ENCODE data around the gene ASIC1.

ASIC1 gene

GRCh38 chr12:50110127-50110761, 52.8 kb downstream of the ASIC1 start:
- Mint-ChIP-seq H3K27ac (peak overlapping the region; percentile 66), H3K4me3 (peak overlapping the region; percentile 66), H3K9me3 (no peaks in the 10 kb centered on the region), H3K36me3 (ENCODE audit: low read depth) (peaks cover 7% of the 10 kb centered on the region), H3K4me1 (ENCODE audit: low read depth) (peaks cover 19% of the 10 kb centered on the region), H3K27me3 (ENCODE audit: low read depth) (no peaks in the 10 kb centered on the region)

DNA sequence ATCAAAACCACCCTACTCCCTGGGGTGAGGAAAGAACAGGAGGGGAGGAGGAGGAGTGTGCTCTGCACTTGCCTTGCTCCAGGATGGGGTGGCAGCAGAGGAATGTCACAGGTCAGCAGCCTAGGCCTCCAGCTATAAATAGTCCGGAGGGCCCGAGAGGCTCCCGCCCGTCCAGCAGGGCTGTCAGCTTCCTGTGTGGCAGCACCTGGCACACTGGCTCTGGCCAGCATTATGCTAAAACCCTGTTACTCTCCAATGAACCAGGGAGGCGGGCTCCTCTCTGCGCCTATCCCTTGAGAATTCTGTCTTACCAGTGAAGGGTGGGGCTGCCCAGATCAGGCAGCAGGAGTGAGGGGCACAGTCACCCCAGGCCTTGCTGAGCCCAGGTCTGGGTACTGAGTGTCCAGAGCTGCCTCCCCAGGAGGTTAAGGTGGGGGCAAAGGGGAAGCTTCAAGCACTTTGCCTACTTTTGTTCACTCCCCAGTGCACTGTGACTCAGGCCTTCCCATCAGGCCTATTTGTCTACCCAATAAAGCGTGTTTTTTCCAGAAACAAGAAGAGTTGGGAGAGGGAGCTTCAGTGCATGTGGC, 53.5 kb downstream of the ASIC1 start:
- Mint-ChIP-seq H3K27ac (peak overlapping the region; percentile 100), H3K9me3 (no peaks in the 10 kb centered on the region), H3K27me3 (ENCODE audit: low read depth) (no peaks in the 10 kb centered on the region), H3K4me3 (peak overlapping the region; percentile 100), H3K36me3 (ENCODE audit: low read depth) (peaks cover 12% of the 10 kb centered on the region), H3K4me1 (ENCODE audit: low read depth) (peaks cover 22% of the 10 kb centered on the region)

DNA sequence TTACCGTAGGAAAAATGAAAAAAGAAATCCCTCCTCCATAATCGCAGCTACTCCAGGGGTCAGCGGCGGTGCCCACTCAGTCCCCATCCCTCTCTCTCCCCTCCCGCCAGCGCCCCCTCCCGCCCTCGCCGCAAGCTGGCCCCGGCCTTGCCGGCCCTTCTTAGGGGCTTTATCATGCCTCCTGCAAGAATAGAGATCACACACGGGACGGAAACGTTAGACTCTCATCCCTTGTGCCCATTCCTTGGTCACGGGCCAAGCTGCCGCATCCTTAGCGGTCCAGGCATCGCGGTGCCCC, 53.9 kb downstream of the ASIC1 start:
- Mint-ChIP-seq H3K27me3 (ENCODE audit: low read depth) (no peaks in the 10 kb centered on the region), H3K4me1 (ENCODE audit: low read depth) (peaks cover 23% of the 10 kb centered on the region), H3K36me3 (ENCODE audit: low read depth) (peaks cover 13% of the 10 kb centered on the region)

GRCh38 chr12:50111693-50112455, 54.5 kb downstream of the ASIC1 start, which contains the start of gene COX14:
TSS of gene COX14 (plus strand) at chr12:50112236. CDS start at chr12:50120044, 7,808 bp downstream.
- Mint-ChIP-seq H3K27me3 (ENCODE audit: low read depth) (no peaks in the 10 kb centered on the region), H3K4me3 (peak within 1 kb of the TSS; percentile 100), H3K27ac (peak within 1 kb of the TSS; percentile 100), H3K36me3 (ENCODE audit: low read depth) (peaks cover 13% of the 10 kb centered on the region), H3K9me3 (no peaks in the 10 kb centered on the region), H3K4me1 (ENCODE audit: low read depth) (peaks cover 28% of the 10 kb centered on the region)

More for the DNA sequence above, 53.9 kb downstream of the ASIC1 start:
- peak overlapping the region; percentile 100 for H3K4me3 Mint-ChIP-seq
- H3K27ac Mint-ChIP-seq = peak overlapping the region; percentile 100
- H3K9me3 Mint-ChIP-seq = no peaks in the 10 kb centered on the region

DNA sequence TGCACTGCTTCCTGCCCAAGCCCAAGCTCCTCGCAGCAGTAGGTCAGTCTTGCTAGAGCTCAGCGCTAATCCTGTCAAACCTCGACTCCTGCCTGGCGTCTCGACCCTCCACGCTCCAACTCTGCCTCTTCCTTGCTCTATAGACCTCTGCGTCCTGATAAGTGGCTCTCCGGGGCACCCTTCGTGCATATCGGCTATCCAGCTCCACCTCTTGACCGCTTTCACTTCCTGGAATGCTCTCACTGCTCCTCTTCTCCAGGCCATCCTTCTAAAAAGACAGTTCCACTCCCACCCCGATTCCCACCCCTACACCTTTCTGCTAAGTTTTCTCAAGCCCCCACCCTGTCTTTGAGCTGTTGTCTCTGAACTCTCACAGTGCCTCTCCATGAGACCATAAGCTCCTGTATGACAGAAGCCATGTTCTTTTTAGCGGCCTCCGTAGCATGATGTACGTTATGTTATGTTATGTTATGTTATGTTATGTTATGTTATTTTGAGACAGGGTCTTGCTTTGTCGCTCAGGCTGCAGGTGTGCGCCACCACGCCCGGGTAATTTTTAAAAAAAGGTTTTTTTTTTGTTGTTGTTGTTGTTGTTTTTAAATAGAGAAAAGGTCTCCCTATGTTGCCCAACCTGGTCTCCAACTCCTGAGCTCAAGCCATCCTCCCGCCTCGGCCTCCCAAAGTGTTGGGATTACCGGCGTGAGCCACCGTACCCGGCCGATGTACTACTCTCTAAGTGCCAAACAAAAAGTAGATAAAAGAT, 55.2 kb downstream of the ASIC1 start:
- peaks cover 29% of the 10 kb centered on the region for H3K4me1 Mint-ChIP-seq (ENCODE audit: low read depth)
- peaks cover 16% of the 10 kb centered on the region for H3K36me3 Mint-ChIP-seq (ENCODE audit: low read depth)
- no peaks in the 10 kb centered on the region for H3K27me3 Mint-ChIP-seq (ENCODE audit: low read depth)
- peak overlapping the region; percentile 100 for H3K4me3 Mint-ChIP-seq
- H3K27ac Mint-ChIP-seq = peak overlapping the region; percentile 100
- H3K9me3 Mint-ChIP-seq = no peaks in the 10 kb centered on the region

- peaks cover 21% of the 10 kb centered on the region for H3K36me3 Mint-ChIP-seq (ENCODE audit: low read depth)
- no peaks in the 10 kb centered on the region for H3K27me3 Mint-ChIP-seq (ENCODE audit: low read depth)
- no peak overlapping the region for H3K27ac Mint-ChIP-seq
- no peak overlapping the region for H3K4me3 Mint-ChIP-seq
- no peaks in the 10 kb centered on the region for H3K9me3 Mint-ChIP-seq
- H3K4me1 Mint-ChIP-seq (ENCODE audit: low read depth) = peaks cover 21% of the 10 kb centered on the region
Measured at GRCh38 chr12:50117057-50117622, 59.7 kb downstream of the ASIC1 start.

- Mint-ChIP-seq H3K27me3 (ENCODE audit: low read depth) (no peaks in the 10 kb centered on the region), H3K36me3 (ENCODE audit: low read depth) (peaks cover 22% of the 10 kb centered on the region), H3K9me3 (no peaks in the 10 kb centered on the region), H3K4me1 (ENCODE audit: low read depth) (peaks cover 12% of the 10 kb centered on the region), H3K27ac (no peak overlapping the region), H3K4me3 (no peak overlapping the region)
Measured at GRCh38 chr12:50119387-50119786, 62.0 kb downstream of the ASIC1 start.

- Mint-ChIP-seq H3K36me3 (ENCODE audit: low read depth) (peaks cover 21% of the 10 kb centered on the region), H3K27ac (no peak overlapping the region), H3K27me3 (ENCODE audit: low read depth) (no peaks in the 10 kb centered on the region), H3K4me1 (ENCODE audit: low read depth) (peaks cover 14% of the 10 kb centered on the region), H3K9me3 (no peaks in the 10 kb centered on the region), H3K4me3 (no peak overlapping the region)
Measured at GRCh38 chr12:50120521-50120920, 63.1 kb downstream of the ASIC1 start.

DNA sequence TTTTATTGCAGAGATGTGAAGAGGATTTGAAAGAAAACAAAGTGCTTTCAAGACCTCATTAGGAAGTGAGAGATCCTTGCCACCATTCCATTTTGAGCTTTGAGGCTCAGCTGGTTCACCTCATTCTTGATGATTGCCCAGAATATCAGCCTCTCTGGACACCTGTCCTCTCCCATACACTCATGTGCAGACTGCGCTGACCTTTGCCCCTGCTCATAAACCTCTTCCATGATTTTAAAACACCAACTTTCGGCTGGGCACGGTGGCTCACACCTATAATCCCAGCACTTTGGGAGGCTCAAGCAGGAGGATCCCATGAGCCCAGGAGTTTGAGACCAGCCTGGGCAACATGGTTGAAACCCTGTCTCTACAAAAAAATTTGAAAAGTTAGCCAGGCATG, 63.6 kb downstream of the ASIC1 start:
- Mint-ChIP-seq H3K27ac (no peak overlapping the region), H3K4me3 (no peak overlapping the region), H3K36me3 (ENCODE audit: low read depth) (peaks cover 17% of the 10 kb centered on the region), H3K4me1 (ENCODE audit: low read depth) (peaks cover 14% of the 10 kb centered on the region), H3K27me3 (ENCODE audit: low read depth) (no peaks in the 10 kb centered on the region), H3K9me3 (no peaks in the 10 kb centered on the region)

DNA sequence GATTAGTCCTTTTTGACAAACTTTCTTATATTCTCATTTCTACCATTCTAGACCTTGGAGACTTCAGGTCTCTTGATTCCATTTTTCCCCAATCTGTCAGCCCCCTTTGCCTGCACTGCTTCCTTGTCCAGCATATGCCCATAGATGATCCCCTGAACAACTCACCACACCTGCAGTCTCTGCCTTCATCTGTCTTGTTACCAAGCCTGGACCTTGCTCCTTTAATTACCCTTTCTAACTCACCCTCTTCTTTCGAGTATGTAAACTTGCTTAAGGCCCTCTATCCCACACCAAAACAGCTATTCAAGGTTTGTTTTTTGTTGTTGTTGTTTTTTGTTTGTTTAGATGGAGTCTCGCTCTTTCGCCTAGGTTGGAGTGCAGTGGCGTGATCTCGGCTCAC, 64.2 kb downstream of the ASIC1 start:
- H3K9me3 Mint-ChIP-seq = no peaks in the 10 kb centered on the region
- peaks cover 17% of the 10 kb centered on the region for H3K36me3 Mint-ChIP-seq (ENCODE audit: low read depth)
- H3K27ac Mint-ChIP-seq = no peak overlapping the region
- H3K4me3 Mint-ChIP-seq = no peak overlapping the region
- no peaks in the 10 kb centered on the region for H3K27me3 Mint-ChIP-seq (ENCODE audit: low read depth)
- H3K4me1 Mint-ChIP-seq (ENCODE audit: low read depth) = peaks cover 11% of the 10 kb centered on the region

- Mint-ChIP-seq H3K9me3 (no peaks in the 10 kb centered on the region), H3K27me3 (ENCODE audit: low read depth) (no peaks in the 10 kb centered on the region), H3K27ac (no peak overlapping the region), H3K4me1 (ENCODE audit: low read depth) (peaks cover 8% of the 10 kb centered on the region), H3K36me3 (ENCODE audit: low read depth) (peaks cover 17% of the 10 kb centered on the region), H3K4me3 (no peak overlapping the region)
Measured at GRCh38 chr12:50123203-50123602, 65.8 kb downstream of the ASIC1 start.

- Mint-ChIP-seq H3K4me1 (ENCODE audit: low read depth) (peaks cover 8% of the 10 kb centered on the region), H3K36me3 (ENCODE audit: low read depth) (peaks cover 25% of the 10 kb centered on the region), H3K27me3 (ENCODE audit: low read depth) (no peaks in the 10 kb centered on the region), H3K27ac (no peak overlapping the region), H3K9me3 (no peaks in the 10 kb centered on the region), H3K4me3 (no peak overlapping the region)
Measured at GRCh38 chr12:50127546-50127945, 70.2 kb downstream of the ASIC1 start.

GRCh38 chr12:50129290-50129689, 71.9 kb downstream of the ASIC1 start:
- peaks cover 11% of the 10 kb centered on the region for H3K4me1 Mint-ChIP-seq (ENCODE audit: low read depth)
- peaks cover 25% of the 10 kb centered on the region for H3K36me3 Mint-ChIP-seq (ENCODE audit: low read depth)
- no peaks in the 10 kb centered on the region for H3K9me3 Mint-ChIP-seq
- no peak overlapping the region for H3K4me3 Mint-ChIP-seq
- no peaks in the 10 kb centered on the region for H3K27me3 Mint-ChIP-seq (ENCODE audit: low read depth)
- no peak overlapping the region for H3K27ac Mint-ChIP-seq

GRCh38 chr12:50132505-50133135, 75.2 kb downstream of the ASIC1 start:
- Mint-ChIP-seq H3K4me3 (no peak overlapping the region), H3K36me3 (ENCODE audit: low read depth) (peaks cover 37% of the 10 kb centered on the region), H3K27me3 (ENCODE audit: low read depth) (no peaks in the 10 kb centered on the region), H3K9me3 (no peaks in the 10 kb centered on the region), H3K4me1 (ENCODE audit: low read depth) (peaks cover 4% of the 10 kb centered on the region), H3K27ac (peak overlapping the region; percentile 60)
